Caco-2 (cell line): ENCODE results near the gene C11orf91. TPM values are rescaled to one million over a fixed set of nuclear protein-coding genes. Genes with fewer than 3 reads are reported as not detected.

Experiments used
- BruUV-seq: library from RNA; stranded (reverse); fragments of 400-500 nt; replicated peaks from 2 replicates; lab custom pipeline; 2021; lab: Mats Ljungman, UMichigan
- CTCF ChIA-PET: fragments of 300-600 bp; sonication (Branson Sonifier 250); formaldehyde crosslinking; loops from one replicate; lab custom pipeline; 2022; ENCODE audit warnings: antibody characterized with exemption; lab: Charles Lee
- POLR2A ChIA-PET: fragments of 300-600 bp; sonication (Branson Sonifier 250); formaldehyde crosslinking; loops from one replicate; lab custom pipeline; 2022; ENCODE audit warnings: antibody characterized with exemption; lab: Charles Lee
- DNase-seq, 2 experiments: peaks; one replicate each; pipeline versions ENCODE4 v3.0.0 to v3.0.0-alpha.2; 2020 to 2022
- H3K27me3 ChIP-seq: replicated peaks from 2 replicates; pipeline ENCODE4 v1.6.0; 2011; ENCODE audit warnings: low read length; ENCODE audit not compliant: control insufficient read depth, insufficient read depth
- H3K36me3 ChIP-seq: 2 replicates; pipeline ENCODE4 v1.5.1; 2011; ENCODE audit warnings: low read length; ENCODE audit not compliant: control insufficient read depth, insufficient read depth
- H3K4me1 ChIP-seq: fragments of 250-450 bp; sonication (Bioruptor Pico); 2 replicates; pipeline ENCODE4 v1.5.1; 2020; ENCODE audit warnings: mild to moderate bottlenecking
- H3K4me3 ChIP-seq: 2 replicates; pipeline ENCODE4 v1.5.1; 2011; ENCODE audit warnings: low read depth, mild to moderate bottlenecking, control low read depth, low read length
- H3K9me3 ChIP-seq: fragments of 250-450 bp; sonication (Bioruptor Pico); 2 replicates; pipeline ENCODE4 v1.5.1; 2020; ENCODE audit warnings: mild to moderate bottlenecking, moderate library complexity
- H3K27ac Mint-ChIP-seq: one replicate; pipeline ENCODE4 v1.8.0; 2022; ENCODE audit warnings: mixed read lengths; ENCODE audit not compliant: unreplicated experiment
- H3K27me3 Mint-ChIP-seq: one replicate; pipeline ENCODE4 v1.8.0; 2022; ENCODE audit warnings: mixed read lengths; ENCODE audit not compliant: insufficient read depth, unreplicated experiment
- H3K36me3 Mint-ChIP-seq: one replicate; pipeline ENCODE4 v1.8.0; 2022; ENCODE audit warnings: mild to moderate bottlenecking, mixed read lengths; ENCODE audit not compliant: insufficient read depth, unreplicated experiment
- H3K4me1 Mint-ChIP-seq: one replicate; pipeline ENCODE4 v1.8.0; 2022; ENCODE audit warnings: low read depth, mixed read lengths; ENCODE audit not compliant: unreplicated experiment
- H3K4me3 Mint-ChIP-seq: one replicate; pipeline ENCODE4 v1.8.0; 2022; ENCODE audit warnings: mild to moderate bottlenecking, moderate library complexity, mixed read lengths; ENCODE audit not compliant: unreplicated experiment
- H3K9me3 Mint-ChIP-seq: one replicate; pipeline ENCODE4 v1.8.0; 2022; ENCODE audit warnings: mixed read lengths; ENCODE audit not compliant: unreplicated experiment
- CTCF ChIP-seq, 2 experiments: fragments of 200-600 bp in 1 of 2; IDR thresholded peaks; 1 replicate in 1 of 2; 2 replicates in 1 of 2; pipeline versions ENCODE4 v1.5.1 to v1.8.0; 2011 to 2022; ENCODE audit warnings: antibody characterized with exemption in 1 of 2, control low read depth in 1 of 2, inconsistent platforms in 1 of 2, low read depth in 1 of 2, low read length in 1 of 2, mild to moderate bottlenecking in 1 of 2, moderate library complexity in 1 of 2; ENCODE audit not compliant: insufficient read depth in 1 of 2, severe bottlenecking in 1 of 2, unreplicated experiment in 1 of 2
- intact Hi-C: fragments of 100-400 bp; cut with micrococcal nuclease; formaldehyde crosslinking; loops from one replicate; pipeline ENCODE4 v1.10.0; 2022; ENCODE audit not compliant: unreplicated experiment
- total RNA-seq: library from RNA; stranded (reverse); gene quantifications from 2 replicates; pipeline ENCODE4 v1.2.3, GENCODE V29; 2022

Gene C11orf91
- total RNA-seq, 1 experiment from 2014 or later, result not detected

GRCh38 chr11:33674035-33674814 is 26.4 kb downstream of the C11orf91 start:
- BruUV-seq, result no TSS peak
- no peaks in the 10 kb centered on the region for H3K4me1 ChIP-seq
- no peaks in the 10 kb centered on the region for H3K9me3 Mint-ChIP-seq
- no peaks in the 10 kb centered on the region for H3K36me3 Mint-ChIP-seq
- intact Hi-C loops, result no loop called here
- no peaks in the 10 kb centered on the region for H3K4me1 Mint-ChIP-seq
- no peaks in the 10 kb centered on the region for H3K9me3 ChIP-seq
- no peak for TF ChIP-seq CTCF (IDR thresholded peaks at IDR 0.05; ENCODE audit: insufficient read depth in 1 of 2, low read depth in 1 of 2, low read length in 1 of 2, severe bottlenecking in 1 of 2, unreplicated experiment in 1 of 2)
- no peaks in the 10 kb centered on the region for H3K36me3 ChIP-seq
- CTCF ChIA-PET, result no interaction called here
- H3K27me3 ChIP-seq, result 0 out of 2 replicates have a peak, but pooled peaks cover 1% of the 10 kb centered on the region
- H3K27ac Mint-ChIP-seq, result no peak overlapping the region
- H3K4me3 Mint-ChIP-seq, result no peak overlapping the region
- no peak for DNase-seq
- POLR2A ChIA-PET, result no interaction called here
- no peak overlapping the region for H3K4me3 ChIP-seq
- H3K27me3 Mint-ChIP-seq, result peaks cover 12% of the 10 kb centered on the region

GRCh38 chr11:33672273-33672672 is 28.4 kb downstream of the C11orf91 start:
- ChIA-PET POLR2A (no interaction called here), CTCF (no interaction called here)
- intact Hi-C loops, result no loop called here

More at GRCh38 chr11:33672273-33672672, 28.4 kb downstream of the C11orf91 start:
- H3K27me3 Mint-ChIP-seq, result peaks cover 12% of the 10 kb centered on the region
- no peak for TF ChIP-seq CTCF (IDR thresholded peaks at IDR 0.05; ENCODE audit: insufficient read depth in 1 of 2, low read depth in 1 of 2, low read length in 1 of 2, severe bottlenecking in 1 of 2, unreplicated experiment in 1 of 2)
- no peak overlapping the region for H3K27ac Mint-ChIP-seq
- Histone ChIP-seq H3K4me1 (no peaks in the 10 kb centered on the region), H3K27me3 (0 out of 2 replicates have a peak, but pooled peaks cover 1% of the 10 kb centered on the region), H3K4me3 (no peak overlapping the region), H3K9me3 (no peaks in the 10 kb centered on the region), H3K36me3 (no peaks in the 10 kb centered on the region)
- H3K4me3 Mint-ChIP-seq, result no peak overlapping the region
- no peaks in the 10 kb centered on the region for H3K9me3 Mint-ChIP-seq
- no peak for DNase-seq
- BruUV-seq, result no TSS peak
- H3K36me3 Mint-ChIP-seq, result no peaks in the 10 kb centered on the region
- H3K4me1 Mint-ChIP-seq, result no peaks in the 10 kb centered on the region
